Mucosa of stomach (tissue), 1 donor: ENCODE results near the gene NAA30.

Source experiments
- H3K27me3 ChIP-seq: one replicate; pipeline ENCODE4 v1.7.0; 2013; ENCODE audit warnings: mild to moderate bottlenecking, low read length; ENCODE audit not compliant: control insufficient read depth, insufficient read depth
- H3K36me3 ChIP-seq: one replicate; pipeline ENCODE4 v1.7.0; 2013; ENCODE audit warnings: low read length; ENCODE audit not compliant: control insufficient read depth, insufficient read depth
- H3K4me1 ChIP-seq: one replicate; pipeline ENCODE4 v1.7.0; 2013; ENCODE audit warnings: mild to moderate bottlenecking, low read length; ENCODE audit not compliant: control insufficient read depth, insufficient read depth
- H3K4me3 ChIP-seq: one replicate; pipeline ENCODE4 v1.7.0; 2013; ENCODE audit warnings: low read length
- H3K9ac ChIP-seq: one replicate; pipeline ENCODE4 v1.7.0; 2013; ENCODE audit warnings: mild to moderate bottlenecking, low read length, moderate library complexity
- H3K9me3 ChIP-seq: one replicate; pipeline ENCODE4 v1.7.0; 2013; ENCODE audit warnings: mild to moderate bottlenecking, low read length, moderate library complexity; ENCODE audit not compliant: control insufficient read depth
- donor health status: Pancreatic carcinoma.

The NAA30 gene

DNA sequence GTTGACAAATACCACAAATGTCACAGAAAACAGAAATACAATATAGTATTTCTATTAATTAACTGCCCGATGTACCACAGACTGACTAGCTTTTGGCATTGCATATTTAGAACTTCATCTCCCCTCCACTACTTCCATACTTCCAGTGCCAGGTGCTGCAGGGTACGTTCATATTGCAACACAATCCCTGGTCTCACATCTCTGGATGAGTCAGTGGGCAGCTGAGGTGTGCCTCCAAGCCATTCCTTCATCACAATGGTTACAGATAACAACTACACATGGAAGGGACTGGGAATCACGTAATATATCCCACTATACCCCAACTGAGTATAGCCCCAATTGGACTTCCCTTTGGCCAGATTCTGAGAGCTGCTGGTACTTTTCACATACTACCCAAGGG, 72.2 kb downstream of the NAA30 start:
- H3K4me1 ChIP-seq, result no peaks in the 10 kb centered on the region
- no peak overlapping the region for H3K4me3 ChIP-seq
- no peaks in the 10 kb centered on the region for H3K27me3 ChIP-seq
- no peak overlapping the region for H3K9ac ChIP-seq
- no peaks in the 10 kb centered on the region for H3K9me3 ChIP-seq
- H3K36me3 ChIP-seq, result no peaks in the 10 kb centered on the region

DNA sequence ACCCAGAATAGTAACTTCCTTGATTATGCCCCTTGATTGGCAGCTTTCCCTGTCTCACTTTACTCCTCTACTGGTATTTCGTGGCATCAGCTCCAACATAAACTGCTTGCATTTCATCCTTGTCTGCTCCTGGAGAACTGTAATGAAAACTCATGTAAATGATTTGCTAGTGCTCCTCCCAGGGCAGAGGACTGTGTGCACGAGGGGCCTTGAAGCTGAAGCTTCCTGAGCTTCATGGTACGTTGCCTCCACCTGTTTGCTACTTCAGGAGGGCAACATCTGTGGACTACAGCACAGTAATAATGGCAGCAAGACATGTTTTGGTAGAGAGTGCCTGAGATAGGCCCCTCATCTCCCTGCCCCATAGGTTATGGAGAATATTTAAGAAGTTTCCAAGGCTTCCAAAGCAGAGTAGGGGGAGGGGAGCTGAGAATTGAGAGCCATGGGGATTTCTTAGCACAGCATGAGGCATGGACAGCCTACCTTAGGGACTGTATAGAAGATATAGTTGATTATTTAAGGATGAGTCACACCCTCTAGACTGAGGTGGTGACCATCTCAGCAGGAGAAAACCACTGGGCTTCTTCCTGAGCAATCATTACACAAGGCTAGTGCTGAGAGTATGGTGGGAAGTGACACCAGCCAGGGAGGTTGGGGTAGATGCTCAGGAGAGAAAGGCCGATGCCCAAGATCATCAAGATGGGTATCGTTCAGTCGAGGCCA, 73.8 kb downstream of the NAA30 start:
- Histone ChIP-seq H3K27me3 (no peaks in the 10 kb centered on the region), H3K4me3 (no peak overlapping the region), H3K36me3 (no peaks in the 10 kb centered on the region), H3K9ac (no peak overlapping the region), H3K4me1 (no peaks in the 10 kb centered on the region), H3K9me3 (no peaks in the 10 kb centered on the region)
